GM12878 (cell line): ENCODE results near the gene B4GALT3. TPM values are rescaled to one million over a fixed set of nuclear protein-coding genes. Genes with fewer than 3 reads are reported as not detected.
A peak's percentile ranks its signal among the peaks of the same experiment; 100 is the strongest.

Experiments
- ATAC-seq: fragments of 200-7000 bp; cut with Tn5 transposase; 3 replicates; pipeline ENCODE4 v1.9.1; 2020; ENCODE audit warnings: mild to moderate bottlenecking, moderate library complexity
- BruUV-seq: library from RNA; stranded (reverse); fragments of 400-500 nt; replicated peaks from 2 replicates; lab custom pipeline; 2021; lab: Mats Ljungman, UMichigan
- CTCF ChIA-PET: fragments of 300-600 bp; sonication (Branson Sonifier 250); formaldehyde crosslinking; extraction: SDS; loops from one replicate; lab custom pipeline; 2021; ENCODE audit warnings: inconsistent platforms; lab: Yijun Ruan, JAX
- POLR2A ChIA-PET: fragments of 350-600 bp; formaldehyde crosslinking; extraction: SDS; loops from one replicate; lab custom pipeline; 2021; ENCODE audit warnings: inconsistent platforms; lab: Charles Lee
- RAD21 ChIA-PET: fragments of 300-600 bp; sonication (Branson Sonifier 250); formaldehyde crosslinking; loops from one replicate; lab custom pipeline; 2023; ENCODE audit warnings: antibody characterized with exemption; ENCODE audit not compliant: unreplicated experiment; lab: Charles Lee
- SMC1A ChIA-PET: fragments of 300-600 bp; sonication (Branson Sonifier 250); formaldehyde crosslinking; loops from one replicate; lab custom pipeline; 2023; ENCODE audit not compliant: unreplicated experiment, uncharacterized antibody; lab: Charles Lee
- DNase-seq: peaks from one replicate; pipeline ENCODE4 v3.0.0-alpha.2; 2011; ENCODE audit warnings: low read depth, low spot score
- FAIRE-seq: peaks from 3 replicates; lab custom pipeline; 2011; peaks lifted over from hg19 to GRCh38; lab: Jason Lieb, UNC
- H2AFZ ChIP-seq: 2 replicates; pipeline ENCODE4 v1.6.0; 2011; ENCODE audit warnings: low read depth, low read length, control low read depth; ENCODE audit not compliant: control insufficient read depth
- H3K27ac ChIP-seq: 2 replicates; pipeline ENCODE4 v1.5.1; 2011; ENCODE audit warnings: control low read depth; ENCODE audit not compliant: control insufficient read depth, insufficient read depth
- H3K27me3 ChIP-seq, 2 experiments: replicated peaks in 1 of 2; 2 replicates each; pipeline versions ENCODE4 v1.6.0 to v1.6.1; 2011; ENCODE audit warnings: low read length in 1 of 2; ENCODE audit not compliant: control insufficient read depth in 2 of 2, insufficient read depth in 2 of 2
- H3K36me3 ChIP-seq, 2 experiments: 2 replicates each; pipeline ENCODE4 v1.5.1; 2011; ENCODE audit warnings: low read length in 1 of 2; ENCODE audit not compliant: control insufficient read depth in 2 of 2, insufficient read depth in 2 of 2
- H3K4me1 ChIP-seq: 2 replicates; pipeline ENCODE4 v1.6.1; 2011; ENCODE audit warnings: mild to moderate bottlenecking, low read length, moderate library complexity, mixed read lengths; ENCODE audit not compliant: control insufficient read depth, insufficient read depth
- H3K4me2 ChIP-seq: 2 replicates; pipeline ENCODE4 v1.6.0; 2011; ENCODE audit warnings: control low read depth; ENCODE audit not compliant: control insufficient read depth, insufficient read depth
- H3K4me3 ChIP-seq: fragments of 200-600 bp; sonication (generic); 2 replicates; pipeline ENCODE4 v1.5.1; 2016
- H3K79me2 ChIP-seq: 2 replicates; pipeline ENCODE4 v1.6.0; 2011; ENCODE audit warnings: low read length; ENCODE audit not compliant: control insufficient read depth, insufficient read depth
- H3K9ac ChIP-seq: 2 replicates; pipeline ENCODE4 v1.8.0; 2011; ENCODE audit warnings: low read length, control low read depth, mixed read lengths; ENCODE audit not compliant: control insufficient read depth, insufficient read depth
- H3K9me3 ChIP-seq: replicated peaks from 3 replicates; pipeline ENCODE4 v1.5.1; 2011; ENCODE audit warnings: mild to moderate bottlenecking, low read length; ENCODE audit not compliant: control insufficient read depth, insufficient read depth
- H4K20me1 ChIP-seq: 2 replicates; pipeline ENCODE4 v1.6.0; 2011; ENCODE audit not compliant: control insufficient read depth, insufficient read depth
- ASH2L ChIP-seq: fragments of 300-600, 200-600 bp; sonication (generic); IDR thresholded peaks from 2 replicates; pipeline ENCODE4 v1.6.1; 2017; ENCODE audit warnings: low read depth, mild to moderate bottlenecking, borderline replicate concordance
- BHLHE40 ChIP-seq, 2 experiments: fragments of 450-650 bp in 1 of 2; IDR thresholded peaks; 2 replicates each; pipeline ENCODE4 v1.6.1; 2011 to 2017; ENCODE audit warnings: low read depth in 2 of 2, borderline replicate concordance in 1 of 2, improper control_type of control experiment in 1 of 2, low read length in 1 of 2, mild to moderate bottlenecking in 1 of 2
- BRCA1 ChIP-seq: IDR thresholded peaks from 2 replicates; pipeline ENCODE4 v1.6.1; 2011; ENCODE audit warnings: low read depth, low read length, improper control_type of control experiment
- ESRRA ChIP-seq: IDR thresholded peaks from 2 replicates; pipeline ENCODE4 v1.6.1; 2012; ENCODE audit warnings: mild to moderate bottlenecking, low read length, improper control_type of control experiment
- HDAC2 ChIP-seq: fragments of 200-600 bp; sonication (generic); IDR thresholded peaks from 2 replicates; pipeline ENCODE4 v1.6.1; 2017
- IKZF1 ChIP-seq: fragments of 450-650 bp; conservative IDR thresholded peaks from 2 replicates; pipeline ENCODE4 v1.6.1; 2017; ENCODE audit warnings: antibody characterized with exemption, mild to moderate bottlenecking
- JUNB ChIP-seq: IDR thresholded peaks from 2 replicates; pipeline ENCODE4 v1.6.1; 2016; ENCODE audit warnings: antibody characterized with exemption, mild to moderate bottlenecking
- KLF5 ChIP-seq: fragments of 450-650 bp; IDR thresholded peaks from 2 replicates; pipeline ENCODE4 v1.6.1; 2014; ENCODE audit warnings: mild to moderate bottlenecking; ENCODE audit not compliant: partially characterized antibody
- MTA3 ChIP-seq: IDR thresholded peaks from 2 replicates; pipeline ENCODE4 v1.6.1; 2012; ENCODE audit warnings: low read length, inconsistent platforms, borderline replicate concordance
- MYC ChIP-seq: IDR thresholded peaks from 2 replicates; pipeline ENCODE4 v1.6.1; 2011; ENCODE audit warnings: mild to moderate bottlenecking, low read length, moderate library complexity, inconsistent platforms; ENCODE audit not compliant: insufficient read depth, insufficient replicate concordance, insufficient read length, severe bottlenecking
- PBX3 ChIP-seq: IDR thresholded peaks from 2 replicates; pipeline ENCODE4 v1.6.1; 2011; ENCODE audit warnings: mild to moderate bottlenecking, low read depth, low read length, moderate library complexity; ENCODE audit not compliant: insufficient replicate concordance
- PML ChIP-seq: IDR thresholded peaks from 2 replicates; pipeline ENCODE4 v1.6.1; 2012; ENCODE audit warnings: low read length, inconsistent platforms
- RAD51 ChIP-seq: fragments of 450-650 bp; IDR thresholded peaks from 2 replicates; pipeline ENCODE4 v1.6.1; 2016; ENCODE audit warnings: moderate library complexity, mild to moderate bottlenecking, inconsistent platforms
- RELA ChIP-seq: fragments of 450-650 bp; IDR thresholded peaks from 2 replicates; pipeline ENCODE4 v1.8.0; 2014; ENCODE audit warnings: borderline replicate concordance; ENCODE audit not compliant: partially characterized antibody
- RUNX3 ChIP-seq: IDR thresholded peaks from 2 replicates; pipeline ENCODE4 v1.6.1; 2012; ENCODE audit warnings: low read length, inconsistent platforms
- YBX1 ChIP-seq: fragments of 450-650 bp; IDR thresholded peaks from 2 replicates; pipeline ENCODE4 v1.6.1; 2016; ENCODE audit warnings: antibody characterized with exemption
- ZNF274 ChIP-seq: IDR thresholded peaks from one replicate; pipeline ENCODE4 v1.8.0; 2011; ENCODE audit not compliant: insufficient read length, insufficient read depth
- ZNF384 ChIP-seq: IDR thresholded peaks from 2 replicates; pipeline ENCODE4 v1.6.1; 2012; ENCODE audit warnings: low read depth, mild to moderate bottlenecking, low read length, improper control_type of control experiment, borderline replicate concordance
- ZNF622 ChIP-seq: fragments of 450-650 bp; IDR thresholded peaks from 2 replicates; pipeline ENCODE4 v1.6.1; 2017; ENCODE audit warnings: mild to moderate bottlenecking, inconsistent platforms
- ZNF687 ChIP-seq: fragments of 450-650 bp; IDR thresholded peaks from 2 replicates; pipeline ENCODE4 v1.6.1; 2017; ENCODE audit warnings: mild to moderate bottlenecking, moderate library complexity
- WGBS: methylation state at CpG from one replicate; pipeline ENCODE4 v1.1.6; 2016; ENCODE audit warnings: low lambda C conversion rate; ENCODE audit not compliant: insufficient replicate concordance, insufficient coverage; ENCODE audit errors: missing lambda C conversion rate; 5-methylcytosine and 5-hydroxymethylcytosine counted together
- in situ Hi-C: fragments of 300-500 bp; cut with MboI; formaldehyde crosslinking; loops from 9 replicates; pipeline ENCODE4 v1.14.3; 2018; ENCODE audit warnings: mixed read lengths
- intact Hi-C: fragments of 100-400 bp; cut with micrococcal nuclease; formaldehyde crosslinking; loops from one replicate; pipeline ENCODE4 v1.14.2; 2022; ENCODE audit not compliant: unreplicated experiment
- polyA plus RNA-seq, 11 experiments: library from polyadenylated mRNA; depleted of rRNA in 4 of 11; unstranded in 6 of 11; stranded (reverse) in 5 of 11; fragments of >200 nt; fragmentation: Nextera tagmentation in 4 of 11; fragmentation: Illumina TruSeq in 1 of 11; extraction: Ambion mirVana in 4 of 11; extraction: Trizol in 1 of 11; gene quantifications; 1 replicate in 1 of 11; 2 replicates in 10 of 11; pipeline versions ENCODE4 v1.2.1 to v1.2.3, GENCODE V29; 2011 to 2016; ENCODE audit warnings: inconsistent platforms in 2 of 11, missing spikeins in 2 of 11, low read depth in 1 of 11
- total RNA-seq, 4 experiments: library from RNA; depleted of rRNA in 3 of 4; stranded (reverse); fragments of >200 nt in 3 of 4; fragmentation: Illumina TruSeq in 1 of 4; extraction: Trizol in 1 of 4; gene quantifications; 2 replicates each; pipeline versions ENCODE4 v1.2.1 to v1.2.3, GENCODE V29; 2013 to 2021

The B4GALT3 gene
- total and polyA plus RNA-seq, 10 of the 15 experiments (the other 5 are each of a cell fraction or from before 2014, with no cell fraction given): 27.1 to 58.9 (median 42.6) TPM

GRCh38 chr1:161226320-161226711 is 49.0 kb upstream of the B4GALT3 start:
- intact Hi-C loops (loop anchor here (2.0 to 5.0 kb wide), 2 partner anchors 64 to 81 kb away; partner anchors contain the start of gene MPZ), in situ Hi-C loops (loop anchor here (5.0 kb wide), 2 partner anchors 66 to 156 kb away; no protein-coding TSS in a partner anchor)
- Histone ChIP-seq H3K4me2 (peak overlapping the region; percentile 95), H4K20me1 (no peaks in the 10 kb centered on the region), H3K4me1 (peaks cover 19% of the 10 kb centered on the region), H3K79me2 (peaks cover 10% of the 10 kb centered on the region), H3K36me3 (peaks cover 3 to 4% of the 10 kb centered on the region in 2 experiments; a peak in 2 of 4 replicates), H3K27ac (peak overlapping the region; percentile 70), H3K27me3 (no peaks in the 10 kb centered on the region), H3K4me3 (peak overlapping the region; percentile 83), H3K9me3 (no peaks in the 10 kb centered on the region), H3K9ac (peak overlapping the region; percentile 77), H2AFZ (peak overlapping the region; percentile 98)
- POLR2A ChIA-PET: interaction anchor here (0.6 to 1.6 kb wide), 13 partner anchors 15 to 156 kb away, joined by 3 to 22 read pairs (median 4); partner anchors contain the start of genes NDUFS2 and PPOX
- TF ChIP-seq HDAC2 (no peak), BHLHE40 (IDR thresholded peaks at IDR 0.05; ENCODE audit: borderline replicate concordance in 1 of 2, low read depth in 2 of 2, low read length in 1 of 2) (no peak), ZNF622 (no peak), RELA (no peak), JUNB (no peak), ZNF687 (no peak), RAD51 (no peak), ZNF274 (no peak), YBX1 (no peak), ZNF384 (no peak), BRCA1 (no peak), MTA3 (no peak), PML (no peak), ASH2L (no peak), IKZF1 (no peak), ESRRA (no peak), RUNX3 (no peak), KLF5 (no peak), MYC (no peak), PBX3 (no peak)
- BruUV-seq: TSS peak; percentile 58
- SMC1A ChIA-PET: interaction anchor here (0.9 to 6.3 kb wide), 31 partner anchors 10 to 515 kb away, joined by 3 to 72 read pairs (median 6); partner anchors contain the start of genes CFAP126, FCER1G, NDUFS2 and PPOX
- RAD21 ChIA-PET: interaction anchor here (1.0 to 5.0 kb wide), 30 partner anchors 10 to 1303 kb away, joined by 3 to 77 read pairs (median 14); partner anchors contain the start of genes ADAMTS4, B4GALT3, CFAP126 and FCER1G
- FAIRE-seq (no peak), DNase-seq (no peak), ATAC-seq (no peak)
- CTCF ChIA-PET: interaction anchor here (0.7 to 17.1 kb wide), 42 partner anchors 10 to 523 kb away, joined by 3 to 385 read pairs (median 7); partner anchors contain the start of genes B4GALT3, CFAP126, DUSP12 and FCER1G
- 1% methylated on average over 15 of the region's 15 CpGs for WGBS
